HG03045 (cell line): ENCODE results near the gene SLC26A11.
"Not testable (repeated sequence)": the region's sequence is repeated elsewhere in the genome, so short reads cannot be mapped to it uniquely, and the experiment has no call there.

Experiments used
- ATAC-seq: cut with Tn5 transposase; IDR thresholded peaks from one replicate; pipeline ENCODE4 v1.9.1; 2021; ENCODE audit warnings: mild to moderate bottlenecking, moderate library complexity; ENCODE audit not compliant: unreplicated experiment

Gene SLC26A11

DNA sequence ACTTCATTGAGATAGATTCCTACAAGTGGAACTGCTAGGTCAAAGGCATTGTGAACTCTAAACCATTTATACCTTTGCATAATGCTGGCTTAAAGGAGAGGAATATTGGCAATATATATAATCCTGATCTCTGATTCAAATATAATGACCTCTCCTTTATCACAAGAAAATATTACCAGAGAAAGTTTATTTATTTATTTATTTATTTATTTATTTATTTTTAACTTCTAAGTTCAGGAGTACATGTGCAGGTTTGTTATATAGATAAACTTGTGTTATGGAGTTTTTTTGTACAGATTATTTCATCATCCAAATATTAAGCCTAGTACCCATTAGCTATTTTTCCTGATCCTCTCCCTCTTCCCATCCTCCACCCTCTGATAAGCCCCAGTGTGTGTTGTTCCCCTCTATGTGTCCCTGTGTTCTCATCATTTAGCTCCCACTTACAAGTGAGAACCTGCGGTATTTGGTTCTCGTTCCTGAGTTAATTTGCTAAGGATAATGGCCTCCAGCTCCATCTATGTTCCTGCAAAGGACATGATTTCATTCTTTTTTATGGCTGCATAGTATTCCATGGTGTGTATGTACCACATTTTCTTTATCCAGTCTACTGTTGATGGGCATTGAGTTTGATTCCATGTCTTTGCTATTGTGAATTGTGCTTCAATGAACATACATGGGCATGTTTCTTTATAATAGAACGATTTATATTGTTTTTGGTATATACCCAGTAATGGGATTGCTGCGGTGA lies 79.3 kb downstream of the SLC26A11 start:
- ATAC-seq, result not testable (repeated sequence)

DNA sequence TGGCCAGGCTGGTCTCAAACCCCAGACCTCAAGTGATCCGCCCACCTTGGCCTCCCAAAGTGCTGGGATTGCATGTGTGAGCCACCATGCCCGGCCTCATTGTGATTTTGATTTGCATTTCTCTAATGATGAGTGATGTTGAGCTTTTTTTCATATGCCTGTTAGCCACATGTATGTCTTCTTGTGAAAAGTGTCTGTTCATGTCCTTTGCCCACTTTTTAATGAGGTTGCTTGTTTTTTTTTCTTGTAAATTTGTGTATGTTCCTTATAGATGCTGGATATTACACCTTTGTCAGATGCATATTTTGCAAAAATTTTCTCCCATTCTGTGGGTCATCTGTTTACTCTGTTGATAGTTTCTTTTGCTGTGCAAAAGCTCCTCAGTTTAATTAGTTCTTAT lies 80.5 kb downstream of the SLC26A11 start:
- ATAC-seq, result not testable (repeated sequence)
